DMS79 treated with DMSO at 0.1 percent for 48 hours (cell line): Measurements from ENCODE around the gene XIRP2.

Experiments used
- DNase-seq: peaks from one replicate; lab custom pipeline; 2025; lab: John Stamatoyannopoulos, UW

Gene XIRP2

DNA sequence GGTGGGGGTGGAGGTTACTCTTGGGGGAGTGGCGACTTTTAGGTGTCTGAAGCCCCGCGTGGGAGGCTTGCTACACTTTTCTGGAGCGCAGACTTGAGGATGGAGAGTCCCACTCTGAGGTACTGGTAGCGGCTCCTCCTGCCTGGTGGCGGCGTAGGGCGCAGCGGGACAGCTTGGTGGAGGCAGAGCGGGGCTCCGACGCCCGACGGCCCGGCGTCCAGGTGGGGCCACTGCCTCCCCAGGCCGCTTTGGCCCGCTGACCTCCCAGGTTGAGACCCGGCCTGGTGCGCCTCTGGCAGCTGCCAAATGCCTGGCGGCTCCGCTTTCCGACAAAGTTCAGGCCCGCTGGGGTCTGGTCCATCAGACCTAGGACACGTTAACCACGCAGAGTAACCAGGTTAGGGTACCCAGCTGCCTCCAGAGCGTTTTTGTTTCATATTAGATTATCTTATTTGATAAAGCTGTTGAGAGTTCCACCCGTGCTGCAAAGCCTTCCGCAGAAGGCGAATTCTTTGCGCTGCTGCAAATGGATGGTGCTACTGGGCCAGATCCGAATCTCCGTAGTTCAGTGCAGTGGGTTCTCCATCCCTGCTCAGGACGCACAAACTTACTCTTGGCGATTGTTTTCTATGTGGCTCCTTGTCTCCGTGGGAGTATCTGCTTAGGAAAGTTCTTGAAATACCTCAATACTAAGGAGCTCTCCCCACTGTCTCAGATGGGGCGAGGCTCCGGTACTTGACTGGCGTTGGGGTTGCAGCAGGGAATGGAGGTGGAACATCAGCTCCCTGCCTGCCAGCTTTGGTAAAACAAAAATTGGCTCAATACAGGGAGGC, 405.9 kb downstream of the XIRP2 start:
- peak; percentile 70 for DNase-seq

DNA sequence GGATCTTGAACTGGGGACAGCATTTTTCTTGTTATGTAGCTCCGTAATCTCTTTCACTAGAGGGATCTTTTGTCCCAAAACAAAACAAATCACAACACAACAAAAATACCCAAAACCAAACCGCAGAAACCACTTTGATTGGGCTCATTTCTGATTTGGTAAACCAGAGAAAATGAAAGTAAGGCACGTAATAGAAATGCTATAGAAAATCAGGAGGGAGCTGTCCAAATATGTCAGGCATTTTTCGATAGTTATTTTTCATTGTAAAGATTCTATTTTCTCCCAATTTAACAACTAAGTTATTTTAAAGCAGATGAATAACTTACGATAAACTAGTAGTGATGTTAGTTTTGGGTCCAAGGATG, 406.5 kb downstream of the XIRP2 start:
- DNase-seq: peak; percentile 70

DNA sequence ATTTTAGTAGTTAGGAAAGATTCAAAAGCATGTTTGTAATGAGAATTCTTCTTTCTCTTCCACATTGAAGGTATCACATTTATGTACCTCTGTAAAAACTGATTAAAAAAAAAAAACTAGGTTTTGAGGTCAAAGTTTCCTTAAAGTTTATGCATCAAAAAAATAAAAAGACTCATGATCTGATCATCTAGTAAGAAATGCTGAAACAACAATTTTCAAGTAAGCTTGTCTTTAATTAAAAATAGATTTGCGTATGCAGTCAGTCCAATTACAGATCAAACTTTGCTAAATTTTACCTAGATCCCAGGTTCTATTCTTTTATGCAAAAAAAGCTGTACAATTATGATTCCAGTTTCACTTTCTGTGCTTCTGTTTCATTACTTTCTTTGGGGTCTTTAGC, 409.0 kb downstream of the XIRP2 start:
- DNase-seq: no peak

DNA sequence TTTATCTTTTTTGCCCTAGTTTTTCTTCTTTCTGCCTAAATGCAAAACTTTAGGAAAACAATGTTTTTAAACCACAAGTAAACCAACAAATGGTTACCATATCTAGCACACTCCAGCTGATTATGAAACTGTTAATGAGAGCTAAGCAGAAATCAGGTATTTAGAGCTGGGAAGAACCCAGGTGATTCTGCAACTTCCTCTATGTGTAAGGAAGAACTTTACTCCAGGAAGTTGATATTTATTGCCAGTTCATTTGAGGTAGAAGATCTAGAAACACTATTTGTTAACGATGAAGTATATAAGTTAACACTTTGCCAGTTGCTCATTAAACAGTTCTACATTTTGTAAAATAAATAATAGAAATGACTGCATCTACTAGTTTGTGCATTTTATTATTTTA, 409.7 kb downstream of the XIRP2 start:
- no peak for DNase-seq
